Measurements from ENCODE around the gene FGGY. TPM values are rescaled to one million over a fixed set of nuclear protein-coding genes. Genes with fewer than 3 reads are reported as not detected.
"Not testable (repeated sequence)": the region's sequence is repeated elsewhere in the genome, so short reads cannot be mapped to it uniquely, and the experiment has no call there.

The FGGY gene
- total RNA-seq, 1 experiment from 2014 or later = 14.2 TPM

DNA sequence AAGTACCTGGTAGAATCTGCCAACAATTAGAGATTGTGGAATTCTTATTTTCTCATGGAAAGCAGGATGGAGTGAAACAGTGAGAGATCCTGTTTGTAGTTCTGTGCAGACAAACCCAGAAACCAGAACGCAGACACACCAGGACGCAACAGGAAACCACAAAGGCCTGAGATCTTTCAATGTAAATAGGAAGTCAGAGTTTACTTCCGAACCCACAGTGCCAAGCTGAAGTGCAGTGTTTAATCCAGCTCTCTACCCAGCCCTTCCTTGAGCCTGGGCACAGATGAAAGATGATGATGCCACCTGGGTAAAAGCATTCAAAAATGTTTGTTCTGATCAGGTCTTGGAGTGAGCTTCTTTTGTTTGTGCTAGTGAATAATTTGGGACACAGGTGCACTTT, 273.6 kb downstream of the FGGY start:
- no peak for DNase-seq (ENCODE audit: low spot score)

DNA sequence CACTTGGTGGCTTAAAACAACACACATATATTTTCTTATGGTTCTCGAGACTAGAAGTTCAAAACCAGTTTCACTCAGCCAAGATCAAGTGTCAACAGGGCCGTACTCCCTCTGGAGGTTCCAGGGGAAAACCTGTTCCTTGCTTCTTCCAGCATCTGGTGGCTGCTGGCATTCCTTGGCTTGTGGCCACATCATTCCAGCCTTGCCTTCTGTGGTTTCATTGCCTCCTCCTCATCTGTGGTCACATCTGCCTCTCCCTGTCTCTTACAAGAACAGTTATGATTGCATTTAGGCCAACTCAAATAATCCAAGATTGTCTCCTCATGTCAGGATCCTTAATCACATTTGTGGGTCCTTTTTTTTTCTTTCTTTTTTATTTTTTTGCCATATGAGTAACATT, 277.2 kb downstream of the FGGY start:
- no peak for DNase-seq (ENCODE audit: low spot score)

- DNase-seq (ENCODE audit: low spot score) = no peak
Observed at GRCh38 chr1:59577774-59578173, 280.9 kb downstream of the FGGY start.

DNA sequence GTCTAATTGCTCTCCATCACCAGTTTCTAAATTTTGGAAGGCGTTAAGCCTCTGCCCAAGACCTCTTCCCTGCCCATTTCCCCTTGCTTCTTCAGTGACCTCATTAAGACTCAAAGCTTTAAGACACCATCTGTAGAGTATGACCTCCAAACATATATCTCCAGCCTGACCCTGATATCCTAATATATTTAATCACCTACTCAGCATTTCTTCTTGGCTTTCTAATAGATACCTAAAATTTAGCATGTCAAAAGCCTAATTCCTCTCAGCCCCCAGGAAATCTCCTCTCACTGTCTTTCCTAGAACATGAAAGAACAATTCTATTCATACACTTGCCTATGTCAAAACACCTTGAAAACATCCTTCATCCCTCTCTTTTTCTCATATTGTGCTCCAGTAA, 282.3 kb downstream of the FGGY start:
- no peak for DNase-seq (ENCODE audit: low spot score)

GRCh38 chr1:59580257-59580656, 283.4 kb downstream of the FGGY start:
- no peak for DNase-seq (ENCODE audit: low spot score)

- not testable (repeated sequence) for DNase-seq (ENCODE audit: low spot score)
Observed at GRCh38 chr1:59592410-59592809, 295.5 kb downstream of the FGGY start.

- no peak for DNase-seq (ENCODE audit: low spot score)
Observed at GRCh38 chr1:59592924-59593323, 296.0 kb downstream of the FGGY start.

GRCh38 chr1:59593798-59594790, 297.2 kb downstream of the FGGY start:
- peak; percentile 12 for DNase-seq (ENCODE audit: low spot score)

DNA sequence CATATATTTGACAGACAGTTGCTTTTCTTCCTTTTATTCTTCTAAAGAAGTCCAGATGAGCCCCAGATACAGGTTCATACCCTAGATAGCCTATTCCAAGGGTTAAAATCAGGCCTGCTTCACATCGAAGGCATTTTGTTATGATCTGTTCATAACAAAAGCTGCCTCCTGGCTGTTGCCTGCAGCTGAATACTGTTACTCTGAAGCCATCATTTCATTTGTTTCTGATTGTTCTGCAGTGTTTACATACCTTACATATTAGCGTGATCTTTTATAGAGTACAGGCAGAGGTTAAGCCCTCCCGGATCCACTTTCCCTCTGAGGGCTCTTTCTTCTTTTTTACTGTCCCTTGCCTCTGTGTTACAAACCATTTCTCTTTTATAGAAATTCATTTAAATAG, 298.9 kb downstream of the FGGY start:
- peak; percentile 9 for DNase-seq (ENCODE audit: low spot score)

GRCh38 chr1:59596432-59596831, 299.5 kb downstream of the FGGY start:
- peak; percentile 26 for DNase-seq (ENCODE audit: low spot score)

DNA sequence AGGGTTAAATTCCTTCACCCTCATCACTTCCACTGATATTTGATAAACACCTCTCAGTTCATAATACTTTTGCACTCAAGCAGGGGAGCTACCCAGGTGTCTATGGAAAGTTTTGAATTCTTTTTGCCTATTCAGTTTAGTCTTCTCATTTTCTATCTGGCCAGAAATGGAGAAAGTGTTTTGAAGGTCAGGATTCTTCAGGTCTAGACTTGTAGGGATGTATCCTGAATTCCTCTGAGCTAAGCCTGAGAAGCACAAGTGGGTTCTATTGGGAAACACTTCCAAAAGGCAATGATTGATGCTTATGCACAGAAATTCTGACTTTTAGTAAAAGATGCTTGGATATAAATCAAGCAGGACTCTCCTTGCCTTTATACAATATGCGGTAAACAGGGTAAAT, 300.1 kb downstream of the FGGY start:
- DNase-seq (ENCODE audit: low spot score) = no peak

- no peak for DNase-seq (ENCODE audit: low spot score)
Observed at GRCh38 chr1:59597420-59598119, 300.7 kb downstream of the FGGY start.

DNA sequence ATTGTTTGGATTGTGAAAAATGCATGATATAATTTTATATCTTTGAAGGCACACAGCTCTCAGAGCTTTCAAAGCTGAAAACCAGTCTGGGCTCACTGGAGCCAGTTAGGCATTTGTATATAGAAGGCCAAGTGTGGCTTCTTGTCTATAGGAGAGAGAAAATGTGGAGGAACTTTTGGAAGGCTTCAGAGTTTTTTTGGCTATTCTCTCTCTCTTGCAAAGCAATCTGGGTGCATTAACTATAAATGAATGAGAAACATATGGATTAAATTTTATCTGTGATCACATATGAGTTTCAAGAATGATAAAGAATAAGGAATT, 301.2 kb downstream of the FGGY start:
- no peak for DNase-seq (ENCODE audit: low spot score)

GRCh38 chr1:59601041-59601441, 304.1 kb downstream of the FGGY start:
- DNase-seq (ENCODE audit: low spot score) = no peak

DNA sequence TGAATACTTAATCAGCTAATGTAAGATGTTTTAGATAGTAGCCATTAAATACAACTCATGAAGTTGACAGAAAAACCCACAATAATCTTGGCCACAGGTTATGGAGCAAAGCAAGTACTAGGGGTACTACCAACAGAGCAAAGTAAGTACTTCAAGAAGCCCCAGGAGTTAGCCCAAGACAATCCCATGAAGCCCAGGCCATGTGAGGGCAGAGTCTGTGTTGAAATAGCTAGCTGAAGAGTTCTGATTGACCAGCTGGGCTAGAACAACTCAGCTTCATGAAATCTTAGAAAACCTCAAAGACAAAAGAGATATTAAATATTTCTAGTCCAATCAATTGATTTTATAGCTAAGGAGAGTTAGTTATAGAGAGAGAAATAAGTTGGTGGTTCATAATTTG, 304.9 kb downstream of the FGGY start:
- DNase-seq (ENCODE audit: low spot score) = no peak

GRCh38 chr1:59604191-59604590, 307.3 kb downstream of the FGGY start:
- DNase-seq (ENCODE audit: low spot score) = no peak

DNA sequence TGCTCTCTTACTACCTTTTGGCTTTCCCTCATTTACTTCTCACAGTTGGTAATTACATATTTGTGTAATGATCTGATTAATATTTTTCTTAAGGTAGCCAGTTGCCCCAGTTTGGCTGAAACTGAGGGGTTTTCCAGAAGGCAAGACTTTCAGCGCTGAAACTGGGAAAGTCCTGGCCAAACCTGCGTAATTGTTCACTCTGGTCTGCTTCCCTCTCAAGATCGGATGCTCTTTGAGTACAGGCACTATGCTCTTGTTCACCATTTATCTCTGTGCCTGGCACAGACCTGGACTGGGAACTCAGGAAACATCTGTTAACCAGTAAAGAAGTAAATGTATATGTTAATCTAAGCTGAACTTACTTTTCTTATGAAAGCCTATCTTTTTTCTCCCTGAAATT, 308.3 kb downstream of the FGGY start:
- no peak for DNase-seq (ENCODE audit: low spot score)

- no peak for DNase-seq (ENCODE audit: low spot score)
Observed at GRCh38 chr1:59605761-59606160, 308.9 kb downstream of the FGGY start.

- DNase-seq (ENCODE audit: low spot score) = no peak
Observed at GRCh38 chr1:59609245-59609644, 312.4 kb downstream of the FGGY start.

DNA sequence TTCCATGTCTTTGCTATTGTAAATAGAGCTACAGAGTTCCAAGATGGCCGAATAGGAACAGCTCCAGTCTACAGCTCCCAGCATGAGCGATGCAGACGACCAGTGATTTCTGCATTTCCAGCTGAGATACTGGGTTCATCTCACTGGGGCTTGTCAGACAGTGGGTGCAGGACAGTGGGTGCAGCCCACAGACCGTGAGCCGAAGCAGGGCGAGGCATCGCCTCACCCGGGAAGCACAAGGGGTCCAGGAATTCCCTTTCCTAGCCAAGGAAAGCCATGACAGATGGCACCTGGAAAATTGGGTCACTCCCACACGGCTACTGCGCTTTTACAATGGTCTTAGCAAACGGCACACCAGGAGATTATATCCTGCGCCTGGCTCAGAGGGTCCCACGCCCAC, 313.6 kb downstream of the FGGY start:
- not testable (repeated sequence) for DNase-seq (ENCODE audit: low spot score)

GRCh38 chr1:59617434-59617833, 320.5 kb downstream of the FGGY start:
- DNase-seq (ENCODE audit: low spot score) = no peak

DNA sequence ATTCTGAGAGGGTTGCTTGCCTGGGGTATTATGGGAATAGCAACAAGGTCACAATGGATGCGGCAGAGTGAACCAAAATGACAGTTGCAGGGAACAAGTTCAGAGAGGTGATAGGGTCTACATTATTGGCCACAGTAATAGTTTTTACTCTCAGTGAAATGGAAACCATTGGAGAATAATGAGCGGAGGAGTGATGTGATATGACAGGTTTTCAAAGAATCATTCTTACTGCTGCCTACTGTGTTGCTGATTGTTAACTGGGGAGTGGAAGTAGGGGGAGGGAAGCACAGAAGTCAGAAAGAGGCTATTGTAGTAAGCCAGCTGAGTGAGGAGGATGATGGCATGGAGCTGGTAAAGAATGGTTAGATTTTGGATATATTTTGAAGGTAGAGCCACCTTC, 322.7 kb downstream of the FGGY start:
- no peak for DNase-seq (ENCODE audit: low spot score)

DNA sequence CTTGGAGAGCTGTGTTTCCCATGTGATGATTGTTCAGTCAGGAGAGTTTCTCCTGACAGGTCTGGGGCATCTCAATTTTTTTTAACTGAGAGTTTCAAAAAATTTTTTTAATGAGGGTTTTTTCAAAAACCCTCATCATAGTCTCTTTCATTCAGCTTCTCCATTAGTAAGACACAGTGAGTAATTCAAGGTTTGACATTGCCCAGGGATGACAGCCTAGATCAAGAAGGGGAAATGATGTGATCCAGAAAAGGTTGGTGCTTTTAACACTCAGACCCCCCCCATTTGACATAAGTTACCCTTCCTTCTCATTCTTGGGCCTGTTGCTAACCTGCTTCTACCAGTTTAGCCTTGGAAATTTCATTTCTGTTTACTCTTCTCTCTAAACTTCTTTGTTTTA, 328.5 kb downstream of the FGGY start:
- DNase-seq (ENCODE audit: low spot score) = no peak
